Endothelial cell of umbilical vein (primary cell): ENCODE results near the gene CCDC66. TPM values are rescaled to one million over a fixed set of nuclear protein-coding genes. Genes with fewer than 3 reads are reported as not detected.
"Not testable (repeated sequence)": the region's sequence is repeated elsewhere in the genome, so short reads cannot be mapped to it uniquely, and the experiment has no call there.

Experiments used
- BruUV-seq: library from RNA; stranded (reverse); fragments of 400-500 nt; replicated peaks from 2 replicates; lab custom pipeline; 2021; lab: Mats Ljungman, UMichigan
- CTCF ChIA-PET: fragments of 300-600, 350-600 bp; sonication (Branson Sonifier 250); formaldehyde crosslinking; loops from one replicate; lab custom pipeline; 2021; ENCODE audit warnings: antibody characterized with exemption, inconsistent platforms; lab: Charles Lee
- POLR2A ChIA-PET: fragments of 300-600, 350-600 bp; sonication (Branson Sonifier 250); formaldehyde crosslinking; loops from one replicate; lab custom pipeline; 2021; ENCODE audit warnings: antibody characterized with exemption, inconsistent platforms; lab: Charles Lee
- DNase-seq: peaks from one replicate; pipeline ENCODE4 v3.0.0-alpha.2; 2011; ENCODE audit warnings: low read depth, low spot score
- FAIRE-seq: peaks from 2 replicates; lab custom pipeline; 2011; peaks lifted over from hg19 to GRCh38; lab: Jason Lieb, UNC
- H2AFZ ChIP-seq: 2 replicates; pipeline ENCODE4 v1.6.0; 2012; ENCODE audit warnings: low read depth, low read length, control low read depth, inconsistent platforms
- H3K27ac ChIP-seq: 2 replicates; pipeline ENCODE4 v1.5.1; 2011; ENCODE audit warnings: low read depth, mild to moderate bottlenecking, control low read depth, low read length, moderate library complexity; ENCODE audit not compliant: insufficient read depth
- H3K27me3 ChIP-seq, 2 experiments: 2 replicates each; pipeline versions ENCODE4 v1.6.0 to v1.6.1; 2011; ENCODE audit warnings: low read length in 2 of 2, mixed read lengths in 1 of 2; ENCODE audit not compliant: control insufficient read depth in 2 of 2, insufficient read depth in 2 of 2
- H3K36me3 ChIP-seq, 2 experiments: 2 replicates in 1 of 2; 3 replicates in 1 of 2; pipeline ENCODE4 v1.5.1; 2011; ENCODE audit warnings: low read length in 2 of 2, mild to moderate bottlenecking in 1 of 2, moderate library complexity in 1 of 2; ENCODE audit not compliant: control insufficient read depth in 2 of 2, insufficient read depth in 2 of 2; ENCODE audit errors: extremely low read depth in 1 of 2
- H3K4me1 ChIP-seq: 3 replicates; pipeline ENCODE4 v1.5.1; 2011; ENCODE audit warnings: mild to moderate bottlenecking, low read length; ENCODE audit not compliant: control insufficient read depth, insufficient read depth; ENCODE audit errors: extremely low read depth
- H3K4me2 ChIP-seq: 2 replicates; pipeline ENCODE4 v1.6.1; 2011; ENCODE audit warnings: low read length, control low read depth, mixed read lengths; ENCODE audit not compliant: insufficient read depth
- H3K4me3 ChIP-seq, 3 experiments: fragments of 200-600 bp in 1 of 3; sonication (generic), shearing (Covaris generic) in 1 of 3; replicated peaks in 1 of 3; 2 replicates each; pipeline ENCODE4 v1.5.1; 2011 to 2016; ENCODE audit warnings: control low read depth in 3 of 3, low read length in 3 of 3, mild to moderate bottlenecking in 2 of 3, inconsistent platforms in 1 of 3, low read depth in 1 of 3, moderate library complexity in 1 of 3; ENCODE audit not compliant: insufficient read depth in 1 of 3
- H3K79me2 ChIP-seq: 2 replicates; pipeline ENCODE4 v1.6.0; 2012; ENCODE audit warnings: low read length, inconsistent platforms; ENCODE audit not compliant: control insufficient read depth, insufficient read depth
- H3K9ac ChIP-seq: replicated peaks from 2 replicates; pipeline ENCODE3; 2011; ENCODE audit warnings: low read length, control low read depth; ENCODE audit not compliant: insufficient read depth; ENCODE audit errors: extremely low read depth
- H3K9me1 ChIP-seq: replicated peaks from 3 replicates; pipeline ENCODE4 v1.6.0; 2011; ENCODE audit warnings: mild to moderate bottlenecking, low read length; ENCODE audit not compliant: control insufficient read depth, insufficient read depth; ENCODE audit errors: extremely low read depth
- H3K9me3 ChIP-seq: replicated peaks from 2 replicates; pipeline ENCODE4 v1.5.1; 2012; ENCODE audit warnings: low read length, inconsistent platforms; ENCODE audit not compliant: control insufficient read depth, insufficient read depth
- H4K20me1 ChIP-seq: replicated peaks from 2 replicates; pipeline ENCODE3; 2011; ENCODE audit warnings: mild to moderate bottlenecking, low read length; ENCODE audit not compliant: control insufficient read depth, insufficient read depth; ENCODE audit errors: extremely low read depth
- CTCF ChIP-seq, 2 donors: IDR thresholded peaks; 1 replicate in 1 of 2; 2 replicates in 1 of 2; pipeline ENCODE4 v1.5.1; 2011; ENCODE audit warnings: low read length in 2 of 2, mild to moderate bottlenecking in 2 of 2, moderate library complexity in 2 of 2, control low read depth in 1 of 2, inconsistent platforms in 1 of 2, low read depth in 1 of 2; ENCODE audit not compliant: insufficient read depth in 1 of 2; ENCODE audit errors: extremely low read depth in 1 of 2
- EZH2 ChIP-seq: IDR thresholded peaks from 2 replicates; pipeline ENCODE4 v1.6.1; 2012; ENCODE audit warnings: borderline replicate concordance, low read depth, mild to moderate bottlenecking, moderate library complexity, low read length, inconsistent platforms; ENCODE audit not compliant: severe bottlenecking
- FOS ChIP-seq: IDR thresholded peaks from 2 replicates; pipeline ENCODE4 v1.6.1; 2011; ENCODE audit warnings: mild to moderate bottlenecking, low read length, moderate library complexity, borderline replicate concordance; ENCODE audit not compliant: insufficient read depth
- GATA2 ChIP-seq: IDR thresholded peaks from 2 replicates; pipeline ENCODE4 v1.7.0; 2011; ENCODE audit warnings: low read depth, mild to moderate bottlenecking, moderate library complexity, mixed read lengths, low read length; ENCODE audit not compliant: insufficient read length, insufficient read depth
- JUN ChIP-seq: IDR thresholded peaks from 2 replicates; pipeline ENCODE4 v1.6.1; 2011; ENCODE audit warnings: borderline replicate concordance, low read depth; ENCODE audit not compliant: insufficient read length, insufficient read depth
- MAX ChIP-seq: IDR thresholded peaks from 2 replicates; pipeline ENCODE4 v1.6.1; 2011; ENCODE audit not compliant: insufficient read depth, insufficient read length
- MYC ChIP-seq: IDR thresholded peaks from one replicate; pipeline ENCODE4 v1.6.1; 2011; ENCODE audit warnings: mild to moderate bottlenecking, low read depth, low read length
- POLR2A ChIP-seq: IDR thresholded peaks from 2 replicates; pipeline ENCODE4 v1.6.1; 2012; ENCODE audit warnings: low read depth, mild to moderate bottlenecking, control low read depth, low read length
- POLR2AphosphoS5 ChIP-seq: IDR thresholded peaks from 2 replicates; pipeline ENCODE4 v1.6.1; 2012; ENCODE audit warnings: low read depth, mild to moderate bottlenecking, control low read depth, low read length, moderate library complexity; ENCODE audit not compliant: insufficient read depth
- dilution Hi-C: fragments of 300-500 bp; cut with MboI; formaldehyde crosslinking; loops from one replicate; pipeline ENCODE4 v1.15.0; 2019; ENCODE audit warnings: low sequenced_read_pairs; ENCODE audit not compliant: extremely low pct_ligation_motif_present
- intact Hi-C: fragments of 100-400 bp; cut with micrococcal nuclease; formaldehyde crosslinking; loops from one replicate; pipeline ENCODE4 v1.10.0; 2022
- polyA plus RNA-seq, 4 experiments: library from polyadenylated mRNA; depleted of rRNA in 3 of 4; stranded (reverse) in 3 of 4; unstranded in 1 of 4; fragments of >200 nt; gene quantifications; 2 replicates each; pipeline versions ENCODE4 v1.2.1 to v1.2.3, GENCODE V29; 2011 to 2012; ENCODE audit warnings: missing spikeins in 1 of 4
- total RNA-seq: library from RNA; stranded (reverse); gene quantifications from 2 replicates; pipeline ENCODE4 v1.2.3, GENCODE V29; 2021

Gene CCDC66
- total and polyA plus RNA-seq, 2 donors (not counting 3 experiments of a cell fraction or from before 2014, with no cell fraction given), result 5.0 to 20.7 TPM

- H3K4me3 ChIP-seq, H3K9me1 ChIP-seq, H3K79me2 ChIP-seq, H3K27me3 ChIP-seq, H3K9me3 ChIP-seq, POLR2A ChIA-PET, CTCF ChIA-PET, H4K20me1 ChIP-seq, H2AFZ ChIP-seq, H3K36me3 ChIP-seq, H3K9ac ChIP-seq, H3K27ac ChIP-seq, H3K4me2 ChIP-seq, BruUV-seq, intact Hi-C loops, H3K4me1 ChIP-seq, dilution Hi-C loops, DNase-seq, FAIRE-seq: not testable (repeated sequence)
These were observed 27.3 kb downstream of the CCDC66 start for GRCh38 chr3:56584275-56584674.

GRCh38 chr3:56590814-56591213, 33.8 kb downstream of the CCDC66 start:
- Histone ChIP-seq H3K27ac (no peak overlapping the region), H3K9ac (no peak overlapping the region), H4K20me1 (no peaks in the 10 kb centered on the region), H3K4me1 (no peaks in the 10 kb centered on the region), H3K79me2 (no peaks in the 10 kb centered on the region), H3K9me1 (no peaks in the 10 kb centered on the region), H3K4me3 (no peak overlapping the region), H2AFZ (no peak overlapping the region), H3K9me3 (no peaks in the 10 kb centered on the region), H3K27me3 (no peaks in the 10 kb centered on the region), H3K36me3 (no peaks in the 10 kb centered on the region), H3K4me2 (no peak overlapping the region)
- no TSS peak for BruUV-seq
- CTCF ChIA-PET, result interaction anchor here (0.9 kb wide), 1 partner anchor 28 kb away, joined by 3 read pairs; no protein-coding TSS in a partner anchor
- dilution Hi-C loops (no loop called here), intact Hi-C loops (no loop called here)
- DNase-seq (no peak), FAIRE-seq (no peak)
- POLR2A ChIA-PET, result no interaction called here
- TF ChIP-seq MYC (no peak), POLR2A (no peak), EZH2 (no peak), FOS (no peak), POLR2AphosphoS5 (no peak), MAX (no peak), JUN (no peak), CTCF (IDR thresholded peaks at IDR 0.05; ENCODE audit: extremely low read depth in 1 of 2, insufficient read depth in 1 of 2, low read depth in 1 of 2, low read length in 2 of 2) (no peak), GATA2 (no peak)
